Medulla oblongata (tissue), 1 donor: ENCODE measurements around the gene OLIG3.

Experiments used
- DNase-seq: peaks from one replicate; pipeline ENCODE4 v3.0.0-alpha.2; 2015; ENCODE audit errors: extremely low spot score

Gene OLIG3

GRCh38 chr6:137496368-137496767 is 2.2 kb upstream of the OLIG3 start:
- no peak for DNase-seq

GRCh38 chr6:137495703-137496336 is 1.6 kb upstream of the OLIG3 start:
- no peak for DNase-seq

DNA sequence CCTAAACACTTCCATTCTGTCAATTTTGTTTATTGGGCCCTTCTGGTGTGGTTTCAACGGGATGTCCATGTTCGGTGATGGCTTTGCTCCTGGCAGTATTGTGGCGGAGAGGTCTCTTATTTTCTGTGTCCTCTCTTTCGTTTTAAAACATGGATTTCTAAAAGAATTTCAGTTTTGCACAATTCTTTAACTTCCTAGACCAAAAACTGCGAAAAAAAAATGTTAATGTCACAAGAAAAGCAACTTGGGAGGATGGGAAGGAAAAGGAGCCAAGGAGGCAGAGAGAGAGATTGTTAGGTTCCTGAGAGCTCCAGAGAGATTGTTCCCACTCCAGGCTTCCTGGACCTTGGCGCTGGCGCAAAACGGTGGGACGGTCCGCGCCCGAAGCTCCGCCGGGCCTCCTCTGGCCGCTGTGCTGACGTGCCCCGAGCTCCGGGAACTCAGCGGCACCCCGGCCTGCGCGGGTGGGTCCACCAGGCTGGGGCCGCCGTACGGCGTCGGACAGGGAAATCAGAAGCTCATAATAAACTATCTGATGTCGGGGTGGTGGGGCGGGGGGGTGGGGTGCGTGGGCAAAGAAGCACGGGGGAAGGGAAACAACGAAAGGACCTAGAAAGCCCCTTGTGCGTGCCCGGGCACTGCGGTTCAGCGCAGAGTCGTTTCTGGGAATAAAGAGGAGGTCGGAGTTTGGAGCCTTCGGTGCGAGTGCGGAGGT is 951 bp upstream of the OLIG3 start:
- no peak for DNase-seq

GRCh38 chr6:137493218-137494038 is 766 bp downstream of the OLIG3 start:
- no peak for DNase-seq

GRCh38 chr6:137492289-137493217 is 1.6 kb downstream of the OLIG3 start:
- DNase-seq: no peak

DNA sequence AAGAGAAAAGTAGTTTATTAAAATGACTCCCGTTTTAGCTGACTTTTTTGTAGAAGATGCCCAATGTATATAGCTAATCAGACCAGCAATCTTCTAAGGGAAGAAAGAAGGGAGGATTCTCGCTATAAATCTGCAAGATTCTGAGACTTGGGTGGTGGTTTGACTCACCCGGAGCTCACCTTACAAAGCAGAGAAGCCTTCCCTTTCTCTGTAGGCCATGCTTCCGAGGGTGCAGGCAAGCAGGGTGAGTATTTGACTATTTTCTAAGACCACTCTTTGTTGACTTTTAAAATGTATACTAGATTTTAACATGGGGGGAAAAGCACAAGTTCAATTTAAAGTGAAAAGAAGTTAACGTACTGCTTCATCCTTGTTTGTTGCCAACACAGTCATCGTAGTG is 2.7 kb downstream of the OLIG3 start:
- DNase-seq: no peak

- DNase-seq: no peak
Measured at GRCh38 chr6:137490961-137491360, 3.2 kb downstream of the OLIG3 start.

- DNase-seq: no peak
Measured at GRCh38 chr6:137490006-137490905, 3.9 kb downstream of the OLIG3 start.

- no peak for DNase-seq
Measured at GRCh38 chr6:137489046-137490005, 4.9 kb downstream of the OLIG3 start.

GRCh38 chr6:137488150-137489045 is 5.8 kb downstream of the OLIG3 start:
- no peak for DNase-seq

DNA sequence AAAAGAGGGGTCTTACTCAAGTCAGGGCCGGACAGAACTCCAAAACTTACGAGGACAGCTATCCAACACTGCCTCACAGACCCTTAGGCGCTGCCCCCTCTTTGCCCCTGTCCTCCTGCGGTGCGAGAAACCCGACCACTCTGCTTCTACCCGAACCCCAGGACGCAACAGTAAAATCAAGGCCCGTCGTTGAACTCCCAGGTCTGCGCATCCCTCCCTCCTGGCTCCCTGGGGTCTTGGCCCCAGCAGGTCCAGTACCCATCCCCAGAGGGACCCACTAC is 6.4 kb downstream of the OLIG3 start:
- no peak for DNase-seq

DNA sequence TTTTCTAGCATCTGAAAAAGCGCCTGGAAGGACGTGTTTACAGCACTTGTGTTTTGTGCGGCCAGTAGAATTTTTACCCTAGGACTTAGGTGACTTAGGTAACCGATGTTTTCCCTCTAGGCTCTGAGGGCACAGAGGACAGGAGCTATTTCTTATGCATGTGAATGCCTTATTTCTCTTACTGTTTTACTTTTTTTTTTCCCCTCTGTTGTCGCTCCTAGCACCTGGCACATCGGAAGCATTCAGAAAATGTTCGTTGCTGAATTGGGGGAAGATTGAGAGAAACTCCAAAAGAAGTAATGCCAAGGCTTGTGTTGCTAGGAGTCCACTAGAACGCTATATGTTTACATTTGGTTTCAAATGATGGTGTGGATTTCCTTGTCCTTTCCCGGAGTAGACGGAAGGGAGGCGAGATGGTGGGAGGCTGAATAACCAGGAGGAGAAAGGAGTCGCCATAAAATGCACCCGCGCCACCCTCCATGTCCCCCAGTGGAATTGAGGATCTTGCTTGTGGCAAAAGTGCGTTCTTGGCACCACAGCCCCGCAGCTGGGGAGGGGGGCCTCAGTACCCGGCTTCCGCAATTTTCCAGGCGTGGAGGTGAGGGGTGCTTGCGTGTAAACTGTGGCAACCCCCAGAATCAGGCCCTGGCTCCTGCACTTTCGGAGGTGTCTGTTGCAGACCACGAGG is 6.9 kb downstream of the OLIG3 start:
- no peak for DNase-seq

- no peak for DNase-seq
Measured at GRCh38 chr6:137486416-137486815, 7.8 kb downstream of the OLIG3 start.

- no peak for DNase-seq
Measured at GRCh38 chr6:137480431-137480830, 13.8 kb downstream of the OLIG3 start.

GRCh38 chr6:137475103-137475502 is 19.1 kb downstream of the OLIG3 start:
- no peak for DNase-seq

GRCh38 chr6:137473598-137473997 is 20.6 kb downstream of the OLIG3 start:
- no peak for DNase-seq

GRCh38 chr6:137472641-137473137 is 21.5 kb downstream of the OLIG3 start:
- DNase-seq: peak; percentile 14

DNA sequence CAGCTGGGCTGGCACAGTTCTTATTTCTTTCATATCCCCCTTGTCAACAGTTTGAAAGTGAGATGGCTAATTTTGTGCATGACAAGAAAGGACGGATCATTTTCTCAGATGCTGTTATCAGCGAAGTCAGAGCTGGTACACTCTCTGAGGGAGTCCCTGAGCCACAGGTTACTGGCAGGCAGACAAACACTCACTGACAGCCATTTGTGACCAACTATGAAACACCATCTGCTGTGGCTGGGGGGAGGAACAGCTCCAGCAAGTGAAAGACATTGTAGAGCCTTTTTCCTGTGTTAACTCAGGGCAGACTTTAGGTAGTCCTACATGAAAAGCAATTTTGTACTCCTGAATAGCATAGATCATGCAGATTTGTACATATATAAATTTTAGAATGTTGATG is 22.2 kb downstream of the OLIG3 start:
- no peak for DNase-seq
